GM04503 (cell line): ENCODE measurements around the gene HOXC4.

Source experiments
- DNase-seq: peaks from one replicate; pipeline ENCODE4 v3.0.0-alpha.2; 2012; ENCODE audit warnings: low read depth

Gene HOXC4

GRCh38 chr12:54053751-54054741 lies at the start of gene HOXC4:
HOXC4 (plus strand) TSS chr12:54053835; CDS start chr12:54053923, 88 bp downstream.
- DNase-seq = no peak

GRCh38 chr12:54004063-54004840 lies 49.4 kb upstream of the HOXC4 start:
- no peak for DNase-seq

GRCh38 chr12:54004841-54005530 lies 48.6 kb upstream of the HOXC4 start:
- DNase-seq = no peak

GRCh38 chr12:54005531-54005852 lies 48.1 kb upstream of the HOXC4 start:
- no peak for DNase-seq

GRCh38 chr12:54005853-54006558 lies 47.6 kb upstream of the HOXC4 start:
- no peak for DNase-seq

GRCh38 chr12:54006559-54007220 lies 46.9 kb upstream of the HOXC4 start:
- no peak for DNase-seq

- DNase-seq = no peak
These were observed 45.9 kb upstream of the HOXC4 start for GRCh38 chr12:54007538-54008259.

GRCh38 chr12:54008260-54008552 lies 45.4 kb upstream of the HOXC4 start:
- no peak for DNase-seq

- no peak for DNase-seq
These were observed 44.2 kb upstream of the HOXC4 start for GRCh38 chr12:54009171-54010052.

- DNase-seq = no peak
These were observed 43.3 kb upstream of the HOXC4 start for GRCh38 chr12:54010053-54010971.

GRCh38 chr12:54010972-54011664 lies 42.5 kb upstream of the HOXC4 start:
- no peak for DNase-seq

GRCh38 chr12:54011665-54012532 lies 41.7 kb upstream of the HOXC4 start:
- no peak for DNase-seq

GRCh38 chr12:54012631-54013409 lies 40.8 kb upstream of the HOXC4 start:
- DNase-seq = no peak

GRCh38 chr12:54014377-54015017 lies 39.1 kb upstream of the HOXC4 start:
- no peak for DNase-seq

GRCh38 chr12:54015018-54015931 lies 38.4 kb upstream of the HOXC4 start:
- DNase-seq = no peak
